Measurements from ENCODE around the gene AMER3. TPM values are rescaled to one million over a fixed set of nuclear protein-coding genes. Genes with fewer than 3 reads are reported as not detected.
A peak's percentile ranks its signal among the peaks of the same experiment; 100 is the strongest.

AMER3 gene
- total and polyA plus RNA-seq, 7 donors, result not detected

GRCh38 chr2:130798472-130799218 is 43.3 kb downstream of the AMER3 start:
- Histone ChIP-seq H3K27ac (peak overlapping the region; percentile 84), H3K36me3 (ENCODE audit: insufficient read depth in 1 of 2, low read depth in 1 of 2) (no peaks in the 10 kb centered on the region), H3K27me3 (ENCODE audit: insufficient read depth in 3 of 3, low read length in 2 of 3) (no peaks in the 10 kb centered on the region), H3K9me3 (no peaks in the 10 kb centered on the region), H3K4me1 (no peaks in the 10 kb centered on the region), H3K4me3 (peak overlapping the region; percentile 90)
- ATAC-seq, result no peak
- no peak for TF ChIP-seq CTCF (IDR thresholded peaks at IDR 0.05)
- 25 to 31% (median 27%) methylated on average over 28 to 30 of the region's 30 CpGs for WGBS, 3 donors
- no peak for DNase-seq
- intact Hi-C loops (cut with DNase I), result loop anchor here (5.0 to 10.0 kb wide), 3 partner anchors 74 to 354 kb away; no protein-coding TSS in a partner anchor

GRCh38 chr2:130799295-130799694 is 44.0 kb downstream of the AMER3 start:
- ATAC-seq (no peak), DNase-seq (no peak)
- Histone ChIP-seq H3K4me3 (no peak overlapping the region), H3K27ac (no peak overlapping the region), H3K4me1 (no peaks in the 10 kb centered on the region), H3K9me3 (no peaks in the 10 kb centered on the region), H3K36me3 (ENCODE audit: insufficient read depth in 1 of 2, low read depth in 1 of 2) (no peaks in the 10 kb centered on the region), H3K27me3 (ENCODE audit: insufficient read depth in 3 of 3, low read length in 2 of 3) (no peaks in the 10 kb centered on the region)
- no peak for TF ChIP-seq CTCF (IDR thresholded peaks at IDR 0.05)
- intact Hi-C loops (cut with DNase I), result loop anchor here (5.0 to 10.0 kb wide), 3 partner anchors 73 to 353 kb away; no protein-coding TSS in a partner anchor
- WGBS, 3 donors, result 83 to 100% (median 100%) methylated on average over 1 of the region's 1 CpG

- H3K36me3 ChIP-seq (ENCODE audit: insufficient read depth in 1 of 2, low read depth in 1 of 2), result no peaks in the 10 kb centered on the region
- WGBS, 3 donors, result 70 to 75% (median 73%) methylated on average over 4 of the region's 4 CpGs
- DNase-seq (no peak), ATAC-seq (no peak)
- H3K27me3 ChIP-seq (ENCODE audit: insufficient read depth in 3 of 3, low read length in 2 of 3), result no peaks in the 10 kb centered on the region
- H3K4me1 ChIP-seq, result no peaks in the 10 kb centered on the region
- no peak overlapping the region for H3K27ac ChIP-seq
- H3K4me3 ChIP-seq, result no peak overlapping the region
- no peak for TF ChIP-seq CTCF (IDR thresholded peaks at IDR 0.05)
- H3K9me3 ChIP-seq, result no peaks in the 10 kb centered on the region
- intact Hi-C loops (cut with DNase I), result no loop called here
Measured at GRCh38 chr2:130805613-130806012, 50.3 kb downstream of the AMER3 start.

DNA sequence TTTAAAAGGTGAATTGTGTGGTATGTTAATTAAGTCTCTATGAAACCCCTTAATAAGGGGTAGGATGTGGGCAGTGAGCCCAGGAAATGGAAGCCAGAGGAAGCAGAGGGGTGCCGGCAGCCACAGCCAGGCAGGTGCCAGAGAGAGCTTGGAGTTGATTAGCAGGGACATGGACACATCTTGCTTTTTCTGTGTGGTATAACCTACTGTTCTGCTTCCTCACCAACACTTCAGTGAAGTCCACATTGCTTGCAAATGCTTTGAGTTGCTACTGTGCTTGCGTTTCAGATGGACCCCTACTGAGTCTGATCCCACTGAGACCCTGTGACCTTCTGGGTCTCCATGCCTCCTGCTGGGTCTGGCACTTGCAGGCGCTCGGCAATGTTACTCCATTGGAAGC is 51.0 kb downstream of the AMER3 start:
- no peaks in the 10 kb centered on the region for H3K4me1 ChIP-seq
- TF ChIP-seq CTCF (IDR thresholded peaks at IDR 0.05), result no peak
- H3K36me3 ChIP-seq (ENCODE audit: insufficient read depth in 1 of 2, low read depth in 1 of 2), result no peaks in the 10 kb centered on the region
- no peaks in the 10 kb centered on the region for H3K9me3 ChIP-seq
- ATAC-seq, result no peak
- WGBS, 3 donors, result 36 to 41% (median 37%) methylated on average over 4 of the region's 4 CpGs
- intact Hi-C loops (cut with DNase I), result no loop called here
- H3K27ac ChIP-seq, result no peak overlapping the region
- DNase-seq, result no peak
- no peaks in the 10 kb centered on the region for H3K27me3 ChIP-seq (ENCODE audit: insufficient read depth in 3 of 3, low read length in 2 of 3)
- H3K4me3 ChIP-seq, result no peak overlapping the region

All from psoas muscle (tissue), 8 donors.